Liver (tissue), 9 donors: Measurements from ENCODE around the gene LYZL6. TPM values are rescaled to one million over a fixed set of nuclear protein-coding genes. Genes with fewer than 3 reads are reported as not detected.

ENCODE experiments used
- DNase-seq: peaks from one replicate; pipeline ENCODE4 v3.0.0-alpha.2; 2017; ENCODE audit warnings: low spot score
- H3K27ac ChIP-seq, 2 donors: one replicate each; pipeline ENCODE4 v1.7.0; 2013; ENCODE audit warnings: inconsistent platforms in 2 of 2, low read length in 2 of 2, control low read depth in 1 of 2, low read depth in 1 of 2, mild to moderate bottlenecking in 1 of 2
- H3K27me3 ChIP-seq, 4 donors: one replicate each; pipeline versions ENCODE4 v1.6.1 to v1.7.0; 2013; ENCODE audit warnings: low read length in 3 of 4, inconsistent platforms in 1 of 4, mild to moderate bottlenecking in 1 of 4, moderate library complexity in 1 of 4; ENCODE audit not compliant: control insufficient read depth in 4 of 4, insufficient read depth in 4 of 4
- H3K36me3 ChIP-seq, 4 donors: one replicate each; pipeline versions ENCODE4 v1.6.1 to v1.7.0; 2013; ENCODE audit warnings: low read length in 3 of 4, mild to moderate bottlenecking in 3 of 4, low read depth in 1 of 4, moderate library complexity in 1 of 4; ENCODE audit not compliant: control insufficient read depth in 4 of 4, insufficient read depth in 3 of 4
- H3K4me1 ChIP-seq, 4 donors: one replicate each; pipeline versions ENCODE4 v1.6.1 to v1.7.0; 2013; ENCODE audit warnings: low read length in 3 of 4, mild to moderate bottlenecking in 3 of 4, moderate library complexity in 1 of 4; ENCODE audit not compliant: control insufficient read depth in 4 of 4, insufficient read depth in 4 of 4
- H3K4me3 ChIP-seq, 3 donors: one replicate each; pipeline versions ENCODE4 v1.6.1 to v1.7.0; 2013; ENCODE audit warnings: low read length in 3 of 3, control low read depth in 1 of 3, low read depth in 1 of 3, mild to moderate bottlenecking in 1 of 3
- H3K9ac ChIP-seq, 2 donors: one replicate each; pipeline ENCODE4 v1.7.0; 2013; ENCODE audit warnings: low read length in 2 of 2, mild to moderate bottlenecking in 2 of 2, moderate library complexity in 2 of 2, control low read depth in 1 of 2, low read depth in 1 of 2
- H3K9me3 ChIP-seq, 4 donors: one replicate each; pipeline versions ENCODE4 v1.6.1 to v1.7.0; 2013; ENCODE audit warnings: low read length in 3 of 4; ENCODE audit not compliant: control insufficient read depth in 4 of 4
- EGR1 ChIP-seq, 2 donors: IDR thresholded peaks; 2 replicates each; pipeline ENCODE4 v1.6.1; 2016 to 2018; ENCODE audit warnings: antibody characterized with exemption in 2 of 2, low read depth in 2 of 2
- FOXA1 ChIP-seq: IDR thresholded peaks from 2 replicates; pipeline ENCODE4 v1.6.1; 2016; ENCODE audit warnings: antibody characterized with exemption
- FOXA2 ChIP-seq: IDR thresholded peaks from 2 replicates; pipeline ENCODE4 v1.6.1; 2016; ENCODE audit warnings: antibody characterized with exemption
- GABPA ChIP-seq, 2 donors: IDR thresholded peaks in 1 of 2; conservative IDR thresholded peaks in 1 of 2; 2 replicates each; pipeline ENCODE4 v1.6.1; 2016; ENCODE audit warnings: antibody characterized with exemption in 2 of 2, mild to moderate bottlenecking in 1 of 2, moderate library complexity in 1 of 2
- HNF4A ChIP-seq, 2 donors: conservative IDR thresholded peaks; 2 replicates each; pipeline ENCODE4 v1.6.1; 2016; ENCODE audit warnings: antibody characterized with exemption in 2 of 2, mild to moderate bottlenecking in 2 of 2
- HNF4G ChIP-seq: IDR thresholded peaks from 2 replicates; pipeline ENCODE4 v1.6.1; 2016; ENCODE audit warnings: antibody characterized with exemption
- JUND ChIP-seq, 2 donors: IDR thresholded peaks; 2 replicates each; pipeline ENCODE4 v1.6.1; 2016; ENCODE audit warnings: antibody characterized with exemption in 2 of 2
- NR2F2 ChIP-seq: IDR thresholded peaks from 2 replicates; pipeline ENCODE4 v1.6.1; 2016; ENCODE audit warnings: antibody characterized with exemption
- RAD21 ChIP-seq, 2 donors: IDR thresholded peaks; 2 replicates each; pipeline ENCODE4 v1.6.1; 2016; ENCODE audit warnings: antibody characterized with exemption in 2 of 2, mild to moderate bottlenecking in 2 of 2
- RXRA ChIP-seq, 2 donors: IDR thresholded peaks; 2 replicates each; pipeline ENCODE4 v1.6.1; 2017 to 2018; ENCODE audit warnings: antibody characterized with exemption in 2 of 2, mild to moderate bottlenecking in 1 of 2
- SP1 ChIP-seq: IDR thresholded peaks from 2 replicates; pipeline ENCODE4 v1.6.1; 2018; ENCODE audit warnings: antibody characterized with exemption, mild to moderate bottlenecking
- TAF1 ChIP-seq: conservative IDR thresholded peaks from 2 replicates; pipeline ENCODE4 v1.6.1; 2016; ENCODE audit warnings: antibody characterized with exemption, mild to moderate bottlenecking
- YY1 ChIP-seq: IDR thresholded peaks from 2 replicates; pipeline ENCODE4 v1.6.1; 2016; ENCODE audit warnings: antibody characterized with exemption, mild to moderate bottlenecking
- WGBS: extraction: QIAGEN DNeasy Blood & Tissue Kit; methylation state at CpG from one replicate; pipeline ENCODE4 v1.1.7; 2013; 5-methylcytosine and 5-hydroxymethylcytosine counted together
- polyA plus RNA-seq, 2 donors: library from polyadenylated mRNA; stranded (reverse) in 1 of 2; unstranded in 1 of 2; fragments of 200-250 nt in 1 of 2; fragments of >200 nt in 1 of 2; fragmentation: Nextera tagmentation in 1 of 2; extraction: Ambion mirVana in 1 of 2; gene quantifications; one replicate each; pipeline versions ENCODE4 v1.2.1 to v1.2.3, GENCODE V29; 2013 to 2015
- total RNA-seq, 2 donors: library from RNA; depleted of rRNA; stranded (reverse); fragments of >200 nt; gene quantifications; one replicate each; pipeline ENCODE4 v1.2.3, GENCODE V29; 2014
- TF ChIP-seq, protein P1 (sequence below): fragments of 150-350 bp; IDR thresholded peaks from 2 replicates; pipeline ENCODE4 v1.5.1; 2017; ENCODE audit warnings: improper control_type of control experiment, low read depth, low read length; ENCODE audit not compliant: missing input control
- TF ChIP-seq, protein P2 (sequence below): IDR thresholded peaks from 2 replicates; pipeline ENCODE4 v1.6.1; 2016; ENCODE audit warnings: antibody characterized with exemption
- TF ChIP-seq, protein P3 (sequence below): IDR thresholded peaks from 2 replicates; pipeline ENCODE4 v1.6.1; 2016; ENCODE audit warnings: antibody characterized with exemption, mild to moderate bottlenecking
- TF ChIP-seq, protein P4 (sequence below): IDR thresholded peaks from 2 replicates; pipeline ENCODE4 v1.6.1; 2016; ENCODE audit warnings: antibody characterized with exemption
- TF ChIP-seq, protein P5 (sequence below): IDR thresholded peaks from 2 replicates; pipeline ENCODE4 v1.6.1; 2016; ENCODE audit warnings: antibody characterized with exemption
- donor health status: healthy.
- donor health status: healthy.
- donor health status: healthy.
- donor health status: healthy.
- donor health status: healthy.

Gene LYZL6
- total and polyA plus RNA-seq, 4 donors: not detected

DNA sequence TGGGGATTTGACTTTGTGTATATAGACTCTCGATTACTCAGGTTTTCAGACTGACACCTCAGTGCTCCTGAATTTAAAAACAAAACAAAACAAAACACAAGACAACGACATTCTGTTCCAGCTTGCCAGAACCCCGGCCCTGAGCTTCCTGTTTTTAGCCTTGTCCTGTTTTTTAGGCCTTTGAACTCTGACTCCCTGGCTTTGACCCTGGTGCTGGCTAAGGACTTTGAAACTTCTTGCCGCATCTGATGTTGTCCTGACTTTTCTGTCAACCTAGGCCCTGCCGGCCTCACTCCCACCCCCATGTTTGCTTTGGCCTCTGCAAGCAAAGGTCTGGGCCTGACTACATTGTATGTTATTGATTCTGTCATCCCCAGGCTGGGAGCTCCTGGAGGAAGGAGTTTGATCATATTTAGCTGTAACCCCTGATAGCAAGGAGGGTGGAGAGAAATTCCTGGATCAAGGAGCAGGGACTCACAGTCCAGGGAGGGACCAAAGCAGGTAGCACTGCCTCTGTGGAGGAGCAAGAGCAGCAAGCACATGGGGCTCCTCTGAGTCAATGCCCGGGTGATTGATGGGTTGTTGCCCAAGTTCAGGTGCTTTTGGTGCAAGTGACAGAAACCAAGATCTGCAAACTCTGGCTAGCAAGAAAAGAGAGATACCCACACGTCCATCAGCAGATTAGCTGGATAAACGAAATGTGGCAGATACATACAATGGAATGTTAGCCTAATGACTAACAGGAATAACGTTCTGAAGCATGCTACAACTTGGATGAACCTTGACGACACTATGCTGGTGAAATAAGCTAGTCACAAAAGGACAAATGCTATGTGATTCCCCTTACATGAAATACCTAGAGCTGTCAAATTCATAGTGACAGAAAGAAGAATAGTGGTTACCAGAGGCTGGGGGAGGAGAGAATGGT, 30.1 kb upstream of the LYZL6 start:
- no peaks in the 10 kb centered on the region for H3K9me3 ChIP-seq
- peak; percentile 64 for DNase-seq

More for the DNA sequence above, 30.1 kb upstream of the LYZL6 start:
- H3K4me3 ChIP-seq: no peak overlapping the region
- no peaks in the 10 kb centered on the region for H3K27me3 ChIP-seq
- TF ChIP-seq HNF4A (conservative IDR thresholded peaks at IDR 0.05) (peak; percentile 97), YY1 (peak; percentile 87), FOXA1 (peak; percentile 93), JUND (IDR thresholded peaks at IDR 0.05) (peak; percentile 89 to 92), SP1 (peak; percentile 96), TAF1 (peak; percentile 23), RAD21 (IDR thresholded peaks at IDR 0.05) (peak; percentile 42 to 67), NR2F2 (peak; percentile 100), HNF4G (peak; percentile 93), GABPA (IDR thresholded peaks at IDR 0.05 in 1 of 2, conservative IDR thresholded peaks at IDR 0.05 in 1 of 2) (peak; percentile 38 to 74), FOXA2 (peak; percentile 91), EGR1 (IDR thresholded peaks at IDR 0.05; ENCODE audit: low read depth in 2 of 2) (peak; percentile 60 to 70), RXRA (IDR thresholded peaks at IDR 0.05) (peak; percentile 98 to 99)
- TF ChIP-seq, protein P1, sequence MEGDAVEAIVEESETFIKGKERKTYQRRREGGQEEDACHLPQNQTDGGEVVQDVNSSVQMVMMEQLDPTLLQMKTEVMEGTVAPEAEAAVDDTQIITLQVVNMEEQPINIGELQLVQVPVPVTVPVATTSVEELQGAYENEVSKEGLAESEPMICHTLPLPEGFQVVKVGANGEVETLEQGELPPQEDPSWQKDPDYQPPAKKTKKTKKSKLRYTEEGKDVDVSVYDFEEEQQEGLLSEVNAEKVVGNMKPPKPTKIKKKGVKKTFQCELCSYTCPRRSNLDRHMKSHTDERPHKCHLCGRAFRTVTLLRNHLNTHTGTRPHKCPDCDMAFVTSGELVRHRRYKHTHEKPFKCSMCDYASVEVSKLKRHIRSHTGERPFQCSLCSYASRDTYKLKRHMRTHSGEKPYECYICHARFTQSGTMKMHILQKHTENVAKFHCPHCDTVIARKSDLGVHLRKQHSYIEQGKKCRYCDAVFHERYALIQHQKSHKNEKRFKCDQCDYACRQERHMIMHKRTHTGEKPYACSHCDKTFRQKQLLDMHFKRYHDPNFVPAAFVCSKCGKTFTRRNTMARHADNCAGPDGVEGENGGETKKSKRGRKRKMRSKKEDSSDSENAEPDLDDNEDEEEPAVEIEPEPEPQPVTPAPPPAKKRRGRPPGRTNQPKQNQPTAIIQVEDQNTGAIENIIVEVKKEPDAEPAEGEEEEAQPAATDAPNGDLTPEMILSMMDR: no peak
- TF ChIP-seq, protein P2, sequence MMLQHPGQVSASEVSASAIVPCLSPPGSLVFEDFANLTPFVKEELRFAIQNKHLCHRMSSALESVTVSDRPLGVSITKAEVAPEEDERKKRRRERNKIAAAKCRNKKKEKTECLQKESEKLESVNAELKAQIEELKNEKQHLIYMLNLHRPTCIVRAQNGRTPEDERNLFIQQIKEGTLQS: peak; percentile 79
- TF ChIP-seq, protein P3, sequence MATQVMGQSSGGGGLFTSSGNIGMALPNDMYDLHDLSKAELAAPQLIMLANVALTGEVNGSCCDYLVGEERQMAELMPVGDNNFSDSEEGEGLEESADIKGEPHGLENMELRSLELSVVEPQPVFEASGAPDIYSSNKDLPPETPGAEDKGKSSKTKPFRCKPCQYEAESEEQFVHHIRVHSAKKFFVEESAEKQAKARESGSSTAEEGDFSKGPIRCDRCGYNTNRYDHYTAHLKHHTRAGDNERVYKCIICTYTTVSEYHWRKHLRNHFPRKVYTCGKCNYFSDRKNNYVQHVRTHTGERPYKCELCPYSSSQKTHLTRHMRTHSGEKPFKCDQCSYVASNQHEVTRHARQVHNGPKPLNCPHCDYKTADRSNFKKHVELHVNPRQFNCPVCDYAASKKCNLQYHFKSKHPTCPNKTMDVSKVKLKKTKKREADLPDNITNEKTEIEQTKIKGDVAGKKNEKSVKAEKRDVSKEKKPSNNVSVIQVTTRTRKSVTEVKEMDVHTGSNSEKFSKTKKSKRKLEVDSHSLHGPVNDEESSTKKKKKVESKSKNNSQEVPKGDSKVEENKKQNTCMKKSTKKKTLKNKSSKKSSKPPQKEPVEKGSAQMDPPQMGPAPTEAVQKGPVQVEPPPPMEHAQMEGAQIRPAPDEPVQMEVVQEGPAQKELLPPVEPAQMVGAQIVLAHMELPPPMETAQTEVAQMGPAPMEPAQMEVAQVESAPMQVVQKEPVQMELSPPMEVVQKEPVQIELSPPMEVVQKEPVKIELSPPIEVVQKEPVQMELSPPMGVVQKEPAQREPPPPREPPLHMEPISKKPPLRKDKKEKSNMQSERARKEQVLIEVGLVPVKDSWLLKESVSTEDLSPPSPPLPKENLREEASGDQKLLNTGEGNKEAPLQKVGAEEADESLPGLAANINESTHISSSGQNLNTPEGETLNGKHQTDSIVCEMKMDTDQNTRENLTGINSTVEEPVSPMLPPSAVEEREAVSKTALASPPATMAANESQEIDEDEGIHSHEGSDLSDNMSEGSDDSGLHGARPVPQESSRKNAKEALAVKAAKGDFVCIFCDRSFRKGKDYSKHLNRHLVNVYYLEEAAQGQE: peak; percentile 62
- TF ChIP-seq, protein P4, sequence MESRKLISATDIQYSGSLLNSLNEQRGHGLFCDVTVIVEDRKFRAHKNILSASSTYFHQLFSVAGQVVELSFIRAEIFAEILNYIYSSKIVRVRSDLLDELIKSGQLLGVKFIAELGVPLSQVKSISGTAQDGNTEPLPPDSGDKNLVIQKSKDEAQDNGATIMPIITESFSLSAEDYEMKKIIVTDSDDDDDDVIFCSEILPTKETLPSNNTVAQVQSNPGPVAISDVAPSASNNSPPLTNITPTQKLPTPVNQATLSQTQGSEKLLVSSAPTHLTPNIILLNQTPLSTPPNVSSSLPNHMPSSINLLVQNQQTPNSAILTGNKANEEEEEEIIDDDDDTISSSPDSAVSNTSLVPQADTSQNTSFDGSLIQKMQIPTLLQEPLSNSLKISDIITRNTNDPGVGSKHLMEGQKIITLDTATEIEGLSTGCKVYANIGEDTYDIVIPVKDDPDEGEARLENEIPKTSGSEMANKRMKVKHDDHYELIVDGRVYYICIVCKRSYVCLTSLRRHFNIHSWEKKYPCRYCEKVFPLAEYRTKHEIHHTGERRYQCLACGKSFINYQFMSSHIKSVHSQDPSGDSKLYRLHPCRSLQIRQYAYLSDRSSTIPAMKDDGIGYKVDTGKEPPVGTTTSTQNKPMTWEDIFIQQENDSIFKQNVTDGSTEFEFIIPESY: peak; percentile 88
- TF ChIP-seq, protein P5, sequence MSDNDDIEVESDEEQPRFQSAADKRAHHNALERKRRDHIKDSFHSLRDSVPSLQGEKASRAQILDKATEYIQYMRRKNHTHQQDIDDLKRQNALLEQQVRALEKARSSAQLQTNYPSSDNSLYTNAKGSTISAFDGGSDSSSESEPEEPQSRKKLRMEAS: peak; percentile 90
- peaks cover 0 to 7% (median 2%) of the 10 kb centered on the region in 4 donors for H3K36me3 ChIP-seq
- peak overlapping the region in 1 of 2 donors; percentile 41 for H3K9ac ChIP-seq
- 20% methylated on average over 10 of the region's 10 CpGs for WGBS
- H3K4me1 ChIP-seq: peaks cover 15 to 84% (median 70%) of the 10 kb centered on the region in 4 donors
- peak overlapping the region; percentile 87 to 91 for H3K27ac ChIP-seq
